Calu3 (cell line): ENCODE results near the gene PSMD11. TPM values are rescaled to one million over a fixed set of nuclear protein-coding genes. Genes with fewer than 3 reads are reported as not detected.

Experiments used
- BruUV-seq: library from RNA; stranded (reverse); fragments of 400-500 nt; replicated peaks from 2 replicates; lab custom pipeline; 2021; lab: Mats Ljungman, UMichigan
- CTCF ChIA-PET: fragments of 300-600 bp; sonication (Branson Sonifier 250); formaldehyde crosslinking; loops from one replicate; lab custom pipeline; 2022; ENCODE audit warnings: antibody characterized with exemption; lab: Charles Lee
- DNase-seq: peaks from one replicate; pipeline ENCODE4 v3.0.0; 2022
- H3K27ac Mint-ChIP-seq: one replicate; pipeline ENCODE4 v1.8.0; 2022; ENCODE audit warnings: mixed read lengths; ENCODE audit not compliant: unreplicated experiment
- H3K27me3 Mint-ChIP-seq: one replicate; pipeline ENCODE4 v1.8.0; 2022; ENCODE audit warnings: mixed read lengths; ENCODE audit not compliant: unreplicated experiment
- H3K36me3 Mint-ChIP-seq: one replicate; pipeline ENCODE4 v1.8.0; 2022; ENCODE audit warnings: mild to moderate bottlenecking, moderate library complexity, mixed read lengths; ENCODE audit not compliant: insufficient read depth, unreplicated experiment
- H3K4me1 Mint-ChIP-seq: one replicate; pipeline ENCODE4 v1.8.0; 2022; ENCODE audit warnings: mild to moderate bottlenecking, low read depth, mixed read lengths; ENCODE audit not compliant: unreplicated experiment
- H3K4me3 Mint-ChIP-seq: one replicate; pipeline ENCODE4 v1.8.0; 2022; ENCODE audit warnings: mild to moderate bottlenecking, low read depth, moderate library complexity, mixed read lengths; ENCODE audit not compliant: unreplicated experiment
- H3K9me3 Mint-ChIP-seq: one replicate; pipeline ENCODE4 v1.8.0; 2022; ENCODE audit warnings: low read depth, mixed read lengths; ENCODE audit not compliant: unreplicated experiment
- CTCF ChIP-seq: fragments of 200-600 bp; IDR thresholded peaks from one replicate; pipeline ENCODE4 v1.8.0; 2022; ENCODE audit warnings: antibody characterized with exemption; ENCODE audit not compliant: unreplicated experiment
- intact Hi-C: fragments of 100-400 bp; cut with micrococcal nuclease; formaldehyde crosslinking; loops from one replicate; pipeline ENCODE4 v1.10.0; 2022; ENCODE audit not compliant: unreplicated experiment
- total RNA-seq: library from RNA; stranded (reverse); gene quantifications from 2 replicates; pipeline ENCODE4 v1.2.3, GENCODE V29; 2022

PSMD11 gene
- total RNA-seq, 1 experiment from 2014 or later: 167 TPM

DNA sequence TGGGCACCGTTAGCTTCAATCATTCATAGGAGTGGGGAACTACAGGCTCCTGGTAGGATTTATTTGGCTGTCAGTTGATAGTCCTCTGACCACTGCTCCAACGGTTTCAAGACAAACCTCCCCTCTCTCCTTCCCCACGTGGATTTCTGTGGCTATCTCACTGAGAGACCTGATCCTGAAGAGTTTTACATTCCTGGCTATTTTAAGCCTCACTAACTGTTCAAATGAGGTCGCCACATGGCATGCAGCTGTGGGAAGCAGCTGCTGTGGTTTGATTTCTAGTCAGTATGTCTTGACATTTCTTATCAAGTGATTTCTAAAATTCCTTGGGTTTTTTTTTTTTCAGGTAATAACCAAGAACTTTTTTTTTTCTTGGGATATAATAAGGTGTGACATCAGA, 80.8 kb downstream of the PSMD11 start:
- Mint-ChIP-seq H3K27ac (no peak overlapping the region), H3K4me3 (no peak overlapping the region), H3K36me3 (peaks cover 4% of the 10 kb centered on the region), H3K4me1 (peaks cover 5% of the 10 kb centered on the region), H3K27me3 (no peaks in the 10 kb centered on the region), H3K9me3 (no peaks in the 10 kb centered on the region)
- no TSS peak for BruUV-seq
- CTCF ChIA-PET: no interaction called here
- intact Hi-C loops: no loop called here
- DNase-seq: no peak
- no peak for TF ChIP-seq CTCF

- Mint-ChIP-seq H3K4me1 (no peaks in the 10 kb centered on the region), H3K27me3 (no peaks in the 10 kb centered on the region), H3K36me3 (peaks cover 4% of the 10 kb centered on the region), H3K27ac (no peak overlapping the region), H3K9me3 (no peaks in the 10 kb centered on the region), H3K4me3 (no peak overlapping the region)
- CTCF ChIA-PET: interaction anchor here (0.6 kb wide), 1 partner anchor 13 kb away, joined by 4 read pairs; no protein-coding TSS in a partner anchor
- no TSS peak for BruUV-seq
- no peak for TF ChIP-seq CTCF
- intact Hi-C loops: no loop called here
- DNase-seq: no peak
These were observed 82.8 kb downstream of the PSMD11 start for GRCh38 chr17:32527146-32527545.

- Mint-ChIP-seq H3K27me3 (no peaks in the 10 kb centered on the region), H3K4me3 (no peak overlapping the region), H3K9me3 (no peaks in the 10 kb centered on the region), H3K4me1 (no peaks in the 10 kb centered on the region), H3K36me3 (peaks cover 4% of the 10 kb centered on the region), H3K27ac (no peak overlapping the region)
- CTCF ChIA-PET: no interaction called here
- no peak for DNase-seq
- TF ChIP-seq CTCF: no peak
- BruUV-seq: no TSS peak
- intact Hi-C loops: no loop called here
These were observed 84.5 kb downstream of the PSMD11 start for GRCh38 chr17:32528825-32529224.

GRCh38 chr17:32529604-32530003, 85.3 kb downstream of the PSMD11 start:
- Mint-ChIP-seq H3K9me3 (no peaks in the 10 kb centered on the region), H3K27ac (no peak overlapping the region), H3K4me3 (no peak overlapping the region), H3K4me1 (no peaks in the 10 kb centered on the region), H3K27me3 (no peaks in the 10 kb centered on the region), H3K36me3 (peaks cover 4% of the 10 kb centered on the region)
- DNase-seq: no peak
- CTCF ChIA-PET: no interaction called here
- intact Hi-C loops: no loop called here
- no TSS peak for BruUV-seq
- no peak for TF ChIP-seq CTCF

Other genes with a start within 250 kb of the PSMD11 start
- 0.24 and 0.27 TPM in 2 replicates for gene RHBDL3, start 178.7 kb upstream of the PSMD11 start, total RNA-seq
- gene C17orf75, start 102.3 kb upstream of the PSMD11 start, total RNA-seq: 17.6 and 21.1 TPM in 2 replicates
- gene ZNF207, start 94.4 kb upstream of the PSMD11 start, total RNA-seq: 198 and 212 TPM in 2 replicates
- 4.0 and 4.3 TPM in 2 replicates for gene CDK5R1, start 42.5 kb downstream of the PSMD11 start, total RNA-seq